ENCODE results near the gene PARP3. TPM values are rescaled to one million over a fixed set of nuclear protein-coding genes. Genes with fewer than 3 reads are reported as not detected.

PARP3 gene
- total RNA-seq, 4 donors from 2014 or later = 7.3 to 33.0 (median 14.2) TPM

DNA sequence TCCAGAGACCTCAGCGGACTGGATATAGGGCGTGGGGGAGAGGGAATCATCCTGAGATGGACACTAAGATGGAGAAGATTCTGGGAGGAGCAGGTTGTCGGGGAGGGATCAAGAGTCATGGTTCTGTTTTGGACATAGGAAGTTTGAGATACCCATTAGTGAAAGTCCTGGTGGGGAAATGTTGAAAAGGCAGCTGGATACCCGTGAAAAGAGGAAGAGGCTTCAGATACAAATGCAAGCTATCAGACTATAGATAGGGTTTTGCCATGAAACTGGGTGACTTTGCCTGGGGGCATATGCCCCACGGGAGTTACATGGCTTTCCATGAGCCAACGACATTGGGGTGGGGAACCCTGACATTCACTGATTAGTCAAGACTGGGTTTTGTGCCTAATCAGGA is 11.9 kb downstream of the PARP3 start:
- Histone ChIP-seq H3K36me3 (peaks cover 0 to 19% (median 0%) of the 10 kb centered on the region in 3 donors), H3K27ac (no peak overlapping the region), H3K27me3 (peaks cover 0 to 18% (median 0%) of the 10 kb centered on the region in 4 donors), H3K9me3 (no peaks in the 10 kb centered on the region), H3K4me1 (peaks cover 13 to 25% (median 14%) of the 10 kb centered on the region in 3 donors), H3K4me3 (no peak overlapping the region)
- intact Hi-C loops (cut with DNase I) = no loop called here
- TF ChIP-seq, protein P1, sequence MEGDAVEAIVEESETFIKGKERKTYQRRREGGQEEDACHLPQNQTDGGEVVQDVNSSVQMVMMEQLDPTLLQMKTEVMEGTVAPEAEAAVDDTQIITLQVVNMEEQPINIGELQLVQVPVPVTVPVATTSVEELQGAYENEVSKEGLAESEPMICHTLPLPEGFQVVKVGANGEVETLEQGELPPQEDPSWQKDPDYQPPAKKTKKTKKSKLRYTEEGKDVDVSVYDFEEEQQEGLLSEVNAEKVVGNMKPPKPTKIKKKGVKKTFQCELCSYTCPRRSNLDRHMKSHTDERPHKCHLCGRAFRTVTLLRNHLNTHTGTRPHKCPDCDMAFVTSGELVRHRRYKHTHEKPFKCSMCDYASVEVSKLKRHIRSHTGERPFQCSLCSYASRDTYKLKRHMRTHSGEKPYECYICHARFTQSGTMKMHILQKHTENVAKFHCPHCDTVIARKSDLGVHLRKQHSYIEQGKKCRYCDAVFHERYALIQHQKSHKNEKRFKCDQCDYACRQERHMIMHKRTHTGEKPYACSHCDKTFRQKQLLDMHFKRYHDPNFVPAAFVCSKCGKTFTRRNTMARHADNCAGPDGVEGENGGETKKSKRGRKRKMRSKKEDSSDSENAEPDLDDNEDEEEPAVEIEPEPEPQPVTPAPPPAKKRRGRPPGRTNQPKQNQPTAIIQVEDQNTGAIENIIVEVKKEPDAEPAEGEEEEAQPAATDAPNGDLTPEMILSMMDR (IDR thresholded peaks at IDR 0.05) = no peak
- no peak for TF ChIP-seq POLR2A (IDR thresholded peaks at IDR 0.05)
- DNase-seq = no peak
- 55 to 75% methylated on average over 6 of the region's 6 CpGs for WGBS, 2 donors

DNA sequence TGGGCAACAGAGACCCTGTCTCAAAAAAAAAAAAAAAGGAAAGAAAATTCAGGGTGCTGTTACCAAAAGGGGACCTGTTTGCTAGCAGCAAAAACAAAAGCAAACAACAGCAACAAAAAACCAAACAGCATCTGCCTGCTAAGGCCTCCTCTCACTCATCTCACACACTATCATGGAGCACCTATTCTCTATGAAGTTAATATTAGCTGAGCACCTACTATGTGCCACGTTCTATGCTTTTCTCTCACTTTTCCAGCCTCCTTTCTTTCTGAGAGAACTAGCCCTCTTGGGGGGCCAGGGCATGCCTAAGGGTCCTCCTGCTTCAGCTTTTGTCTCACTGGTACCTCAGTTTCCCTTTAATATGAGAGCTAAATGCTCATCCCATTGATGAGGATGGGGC is 12.6 kb downstream of the PARP3 start:
- H3K4me3 ChIP-seq = no peak overlapping the region
- H3K27ac ChIP-seq = no peak overlapping the region
- no peak for DNase-seq
- peaks cover 0 to 18% (median 0%) of the 10 kb centered on the region in 4 donors for H3K27me3 ChIP-seq
- peaks cover 0 to 22% (median 0%) of the 10 kb centered on the region in 3 donors for H3K36me3 ChIP-seq
- H3K9me3 ChIP-seq = no peaks in the 10 kb centered on the region
- intact Hi-C loops (cut with DNase I) = no loop called here
- TF ChIP-seq POLR2A (IDR thresholded peaks at IDR 0.05) = no peak
- TF ChIP-seq, protein P1 (IDR thresholded peaks at IDR 0.05) = no peak
- 91 to 92% methylated on average over 1 of the region's 1 CpG for WGBS, 2 donors
- H3K4me1 ChIP-seq = peaks cover 13 to 25% (median 14%) of the 10 kb centered on the region in 3 donors

DNA sequence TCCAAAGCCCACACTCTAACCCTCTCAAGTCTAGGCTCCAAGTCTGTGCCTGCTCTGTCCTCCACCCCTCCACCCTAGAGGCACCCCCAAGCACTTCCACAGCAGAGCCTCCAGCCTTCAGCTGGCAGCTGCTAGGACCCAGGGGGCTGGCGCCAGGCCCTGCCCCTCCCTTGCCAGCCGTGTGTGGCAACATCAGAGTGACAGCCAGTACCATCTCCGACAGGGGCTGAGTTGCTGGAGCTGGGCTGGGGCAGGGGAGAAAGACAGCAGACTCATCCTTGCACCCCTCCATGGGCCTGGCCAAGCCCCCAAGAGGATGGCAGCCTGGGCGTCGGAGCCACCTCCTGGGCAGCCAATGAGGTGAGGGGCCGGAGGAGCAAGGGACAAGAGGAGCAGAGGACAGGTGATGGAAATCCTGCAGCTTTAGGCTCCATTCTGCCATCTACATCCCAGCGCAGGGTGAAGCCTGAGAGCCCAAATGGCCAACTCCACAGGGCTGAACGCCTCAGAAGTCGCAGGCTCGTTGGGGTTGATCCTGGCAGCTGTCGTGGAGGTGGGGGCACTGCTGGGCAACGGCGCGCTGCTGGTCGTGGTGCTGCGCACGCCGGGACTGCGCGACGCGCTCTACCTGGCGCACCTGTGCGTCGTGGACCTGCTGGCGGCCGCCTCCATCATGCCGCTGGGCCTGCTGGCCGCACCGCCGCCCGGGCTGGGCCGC is 13.2 kb downstream of the PARP3 start, which contains the start of gene GPR62:
Gene GPR62 (plus strand): TSS at position 207 of the 718 bp plus-strand sequence. CDS start 272 bp downstream, at position 479.
- Histone ChIP-seq H3K27ac (peak within 1 kb of the TSS; percentile 5 to 82 (median 64)), H3K36me3 (peaks cover 0 to 28% (median 0%) of the 10 kb centered on the region in 3 donors), H3K9me3 (no peaks in the 10 kb centered on the region), H3K27me3 (peaks cover 0 to 18% (median 0%) of the 10 kb centered on the region in 4 donors), H3K4me3 (peak within 1 kb of the TSS; percentile 28 to 69 (median 43)), H3K4me1 (peaks cover 13 to 25% (median 14%) of the 10 kb centered on the region in 3 donors)
- intact Hi-C loops (cut with DNase I) = no loop called here
- 33 to 70% methylated on average over 2 to 14 of the region's 33 CpGs for WGBS, 2 donors
- TF ChIP-seq, protein P1 (IDR thresholded peaks at IDR 0.05) = no peak
- no peak for TF ChIP-seq POLR2A (IDR thresholded peaks at IDR 0.05)
- DNase-seq = no peak

DNA sequence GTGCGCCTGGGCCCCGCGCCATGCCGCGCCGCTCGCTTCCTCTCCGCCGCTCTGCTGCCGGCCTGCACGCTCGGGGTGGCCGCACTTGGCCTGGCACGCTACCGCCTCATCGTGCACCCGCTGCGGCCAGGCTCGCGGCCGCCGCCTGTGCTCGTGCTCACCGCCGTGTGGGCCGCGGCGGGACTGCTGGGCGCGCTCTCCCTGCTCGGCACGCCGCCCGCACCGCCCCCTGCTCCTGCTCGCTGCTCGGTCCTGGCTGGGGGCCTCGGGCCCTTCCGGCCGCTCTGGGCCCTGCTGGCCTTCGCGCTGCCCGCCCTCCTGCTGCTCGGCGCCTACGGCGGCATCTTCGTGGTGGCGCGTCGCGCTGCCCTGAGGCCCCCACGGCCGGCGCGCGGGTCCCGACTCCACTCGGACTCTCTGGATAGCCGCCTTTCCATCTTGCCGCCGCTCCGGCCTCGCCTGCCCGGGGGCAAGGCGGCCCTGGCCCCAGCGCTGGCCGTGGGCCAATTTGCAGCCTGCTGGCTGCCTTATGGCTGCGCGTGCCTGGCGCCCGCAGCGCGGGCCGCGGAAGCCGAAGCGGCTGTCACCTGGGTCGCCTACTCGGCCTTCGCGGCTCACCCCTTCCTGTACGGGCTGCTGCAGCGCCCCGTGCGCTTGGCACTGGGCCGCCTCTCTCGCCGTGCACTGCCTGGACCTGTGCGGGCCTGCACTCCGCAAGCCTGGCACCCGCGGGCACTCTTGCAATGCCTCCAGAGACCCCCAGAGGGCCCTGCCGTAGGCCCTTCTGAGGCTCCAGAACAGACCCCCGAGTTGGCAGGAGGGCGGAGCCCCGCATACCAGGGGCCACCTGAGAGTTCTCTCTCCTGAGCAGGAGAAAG is 14.0 kb downstream of the PARP3 start:
- 3 to 13% methylated on average over 14 to 27 of the region's 97 CpGs for WGBS, 2 donors
- H3K4me1 ChIP-seq = peaks cover 13 to 25% (median 14%) of the 10 kb centered on the region in 3 donors
- peaks cover 0 to 18% (median 0%) of the 10 kb centered on the region in 4 donors for H3K27me3 ChIP-seq
- no peak for DNase-seq
- TF ChIP-seq POLR2A (IDR thresholded peaks at IDR 0.05) = no peak
- TF ChIP-seq, protein P1 (IDR thresholded peaks at IDR 0.05) = peak in 4 of 6 experiments; percentile 48 to 64 (median 53)
- peak overlapping the region; percentile 5 to 82 (median 64) for H3K27ac ChIP-seq
- peak overlapping the region; percentile 28 to 69 (median 43) for H3K4me3 ChIP-seq
- intact Hi-C loops (cut with DNase I) = no loop called here
- peaks cover 0 to 36% (median 0%) of the 10 kb centered on the region in 3 donors for H3K36me3 ChIP-seq
- H3K9me3 ChIP-seq = no peaks in the 10 kb centered on the region
